HFFc6 (cell line): Measurements from ENCODE around the gene ARHGAP21. TPM values are rescaled to one million over a fixed set of nuclear protein-coding genes. Genes with fewer than 3 reads are reported as not detected.
"Not testable (repeated sequence)": the region's sequence is repeated elsewhere in the genome, so short reads cannot be mapped to it uniquely, and the experiment has no call there.

Source experiments
- DNase-seq: peaks from one replicate; pipeline ENCODE4 v3.0.0-alpha.2; 2018
- H3K27ac Mint-ChIP-seq: 2 replicates; pipeline ENCODE4 v1.8.0; 2020; ENCODE audit warnings: mild to moderate bottlenecking, mixed read lengths
- H3K27me3 Mint-ChIP-seq: 2 replicates; pipeline ENCODE4 v1.8.0; 2021; ENCODE audit warnings: mild to moderate bottlenecking, moderate library complexity, mixed read lengths; ENCODE audit not compliant: insufficient read depth
- H3K36me3 Mint-ChIP-seq: 2 replicates; pipeline ENCODE4 v1.8.0; 2021; ENCODE audit warnings: low read depth, mixed read lengths
- H3K4me1 Mint-ChIP-seq: 2 replicates; pipeline ENCODE4 v1.8.0; 2020; ENCODE audit warnings: low read depth, mixed read lengths
- H3K4me3 Mint-ChIP-seq: 2 replicates; pipeline ENCODE4 v1.8.0; 2020; ENCODE audit warnings: mild to moderate bottlenecking, moderate library complexity, mixed read lengths
- H3K9me3 Mint-ChIP-seq: 2 replicates; pipeline ENCODE4 v1.8.0; 2020; ENCODE audit warnings: mild to moderate bottlenecking, mixed read lengths
- total RNA-seq, 6 experiments: library from RNA; stranded (reverse); fragmentation: NEBNext Ultra II Directional; extraction: Animal tissue kit (Norgen Biotek cat#: 25700); gene quantifications; 2 replicates in 1 of 6; 3 replicates in 5 of 6; pipeline ENCODE4 v1.2.3, GENCODE V29; 2021
- TF ChIP-seq, protein P1 (sequence below): fragments of 200-600 bp; sonication (generic); IDR thresholded peaks from 2 replicates; pipeline ENCODE4 v1.5.0; 2021; ENCODE audit warnings: antibody characterized with exemption, mild to moderate bottlenecking

ARHGAP21 gene
- total RNA-seq, 6 experiments from 2014 or later, result 71.4 to 94.1 (median 82.1) TPM

GRCh38 chr10:24670964-24671670, 52.6 kb downstream of the ARHGAP21 start:
- Mint-ChIP-seq H3K4me3 (no peak overlapping the region), H3K36me3 (peaks cover 15% of the 10 kb centered on the region), H3K27ac (peak overlapping the region; percentile 39; the same call in 1 of the 2 replicates), H3K9me3 (no peaks in the 10 kb centered on the region), H3K27me3 (no peaks in the 10 kb centered on the region), H3K4me1 (peaks cover 35% of the 10 kb centered on the region)
- no peak for DNase-seq
- TF ChIP-seq, protein P1, sequence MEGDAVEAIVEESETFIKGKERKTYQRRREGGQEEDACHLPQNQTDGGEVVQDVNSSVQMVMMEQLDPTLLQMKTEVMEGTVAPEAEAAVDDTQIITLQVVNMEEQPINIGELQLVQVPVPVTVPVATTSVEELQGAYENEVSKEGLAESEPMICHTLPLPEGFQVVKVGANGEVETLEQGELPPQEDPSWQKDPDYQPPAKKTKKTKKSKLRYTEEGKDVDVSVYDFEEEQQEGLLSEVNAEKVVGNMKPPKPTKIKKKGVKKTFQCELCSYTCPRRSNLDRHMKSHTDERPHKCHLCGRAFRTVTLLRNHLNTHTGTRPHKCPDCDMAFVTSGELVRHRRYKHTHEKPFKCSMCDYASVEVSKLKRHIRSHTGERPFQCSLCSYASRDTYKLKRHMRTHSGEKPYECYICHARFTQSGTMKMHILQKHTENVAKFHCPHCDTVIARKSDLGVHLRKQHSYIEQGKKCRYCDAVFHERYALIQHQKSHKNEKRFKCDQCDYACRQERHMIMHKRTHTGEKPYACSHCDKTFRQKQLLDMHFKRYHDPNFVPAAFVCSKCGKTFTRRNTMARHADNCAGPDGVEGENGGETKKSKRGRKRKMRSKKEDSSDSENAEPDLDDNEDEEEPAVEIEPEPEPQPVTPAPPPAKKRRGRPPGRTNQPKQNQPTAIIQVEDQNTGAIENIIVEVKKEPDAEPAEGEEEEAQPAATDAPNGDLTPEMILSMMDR, result no peak

- DNase-seq, result no peak
- Mint-ChIP-seq H3K4me3 (no peak overlapping the region), H3K27me3 (no peaks in the 10 kb centered on the region), H3K4me1 (peaks cover 25% of the 10 kb centered on the region), H3K27ac (no peak overlapping the region), H3K36me3 (peaks cover 20% of the 10 kb centered on the region), H3K9me3 (no peaks in the 10 kb centered on the region)
- TF ChIP-seq, protein P1, result no peak
Observed at GRCh38 chr10:24669285-24669852, 54.3 kb downstream of the ARHGAP21 start.

GRCh38 chr10:24668247-24668646, 55.4 kb downstream of the ARHGAP21 start:
- Mint-ChIP-seq H3K27ac (no peak overlapping the region), H3K36me3 (peaks cover 24% of the 10 kb centered on the region), H3K27me3 (no peaks in the 10 kb centered on the region), H3K4me3 (no peak overlapping the region), H3K4me1 (peaks cover 25% of the 10 kb centered on the region), H3K9me3 (no peaks in the 10 kb centered on the region)
- TF ChIP-seq, protein P1, result no peak
- DNase-seq, result no peak

DNA sequence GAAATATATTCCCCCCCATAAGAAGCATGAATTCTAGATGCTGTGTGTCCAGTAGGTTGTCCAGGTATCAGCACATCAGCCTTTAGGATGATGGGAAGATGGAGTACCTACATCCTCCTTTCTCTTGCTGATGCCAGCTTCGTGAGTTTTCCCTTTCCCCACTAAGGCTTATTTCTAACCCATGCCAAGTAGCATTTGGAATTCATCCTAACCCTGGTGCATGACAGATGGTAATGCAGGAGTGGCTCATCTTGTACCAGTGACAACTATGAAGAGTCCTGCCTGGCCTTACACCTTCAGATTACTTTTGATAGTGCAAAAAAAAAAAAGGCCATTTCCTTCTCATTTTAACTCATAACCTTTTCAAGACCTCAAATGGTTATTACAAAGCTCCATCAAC, 58.7 kb downstream of the ARHGAP21 start:
- TF ChIP-seq, protein P1, result no peak
- H3K4me1 Mint-ChIP-seq, result 0 out of 2 replicates have a peak, but pooled peaks cover under 1% of the 10 kb centered on the region
- H3K27me3 Mint-ChIP-seq, result no peaks in the 10 kb centered on the region
- peaks cover 25% of the 10 kb centered on the region for H3K36me3 Mint-ChIP-seq
- no peak for DNase-seq
- no peaks in the 10 kb centered on the region for H3K9me3 Mint-ChIP-seq
- H3K4me3 Mint-ChIP-seq, result no peak overlapping the region
- H3K27ac Mint-ChIP-seq, result no peak overlapping the region

DNA sequence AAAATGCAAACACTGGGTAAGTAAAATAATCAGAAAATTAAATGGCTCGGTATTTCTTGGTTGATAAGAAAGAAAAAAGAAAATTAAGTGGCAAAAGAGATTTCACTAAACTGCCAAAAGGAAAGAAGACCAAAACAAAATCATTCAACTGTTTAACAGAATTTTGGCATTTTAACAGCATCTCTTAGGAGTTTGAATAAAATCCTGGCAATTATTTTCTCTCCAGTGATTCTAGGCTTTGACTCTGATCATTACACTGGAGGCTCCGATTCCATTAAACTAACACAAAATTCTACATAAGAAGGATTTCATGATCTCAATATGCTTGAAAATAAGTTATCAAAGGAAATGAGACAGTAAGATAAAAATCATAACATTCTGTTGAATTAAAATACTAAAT, 62.3 kb downstream of the ARHGAP21 start:
- H3K27me3 Mint-ChIP-seq, result no peaks in the 10 kb centered on the region
- H3K4me3 Mint-ChIP-seq, result no peak overlapping the region
- peaks cover 9% of the 10 kb centered on the region for H3K9me3 Mint-ChIP-seq
- no peak for DNase-seq
- H3K36me3 Mint-ChIP-seq, result peaks cover 34% of the 10 kb centered on the region
- no peaks in the 10 kb centered on the region for H3K4me1 Mint-ChIP-seq
- TF ChIP-seq, protein P1, result no peak
- H3K27ac Mint-ChIP-seq, result no peak overlapping the region

DNA sequence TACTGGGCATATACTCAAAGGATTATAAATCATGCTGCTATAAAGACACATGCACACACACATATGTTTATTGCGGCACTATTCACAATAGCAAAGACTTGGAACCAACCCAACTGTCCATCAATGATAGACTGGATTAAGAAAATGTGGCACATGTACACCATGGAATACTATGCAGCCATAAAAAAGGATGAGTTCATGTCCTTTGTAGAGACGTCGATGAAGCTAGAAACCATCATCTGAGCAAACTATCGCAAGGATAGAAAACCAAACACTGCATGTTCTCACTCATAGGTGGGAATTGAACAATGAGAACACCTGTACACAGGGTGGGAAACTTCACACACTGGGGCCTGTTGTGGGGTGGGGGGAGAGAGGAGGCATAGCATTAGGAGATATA, 65.4 kb downstream of the ARHGAP21 start:
- H3K27ac Mint-ChIP-seq, H3K27me3 Mint-ChIP-seq, H3K4me3 Mint-ChIP-seq, H3K4me1 Mint-ChIP-seq, DNase-seq: not testable (repeated sequence)
- peaks cover 14% of the 10 kb centered on the region for H3K9me3 Mint-ChIP-seq
- peaks cover 27% of the 10 kb centered on the region for H3K36me3 Mint-ChIP-seq

DNA sequence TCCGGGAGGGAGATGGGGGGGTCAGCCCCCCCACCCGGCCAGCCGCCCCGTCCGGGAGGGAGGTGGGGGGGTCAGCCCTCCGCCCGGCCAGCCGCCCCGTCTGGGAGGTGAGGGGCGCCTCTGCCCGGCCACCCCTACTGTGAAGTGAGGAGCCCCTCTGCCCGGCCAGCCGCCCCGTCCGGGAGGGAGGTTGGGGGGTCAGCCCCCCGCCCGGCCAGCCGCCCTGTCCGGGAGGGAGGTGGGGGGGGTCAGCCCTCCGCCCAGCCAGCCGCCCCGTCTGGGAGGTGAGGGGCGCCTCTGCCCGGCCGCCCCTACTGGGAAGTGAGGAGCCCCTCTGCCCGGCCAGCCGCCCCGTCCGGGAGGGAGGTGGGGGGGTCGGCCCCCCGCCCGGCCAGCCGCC, 67.4 kb downstream of the ARHGAP21 start:
- DNase-seq, H3K27ac Mint-ChIP-seq, H3K27me3 Mint-ChIP-seq, H3K4me3 Mint-ChIP-seq: not testable (repeated sequence)
- Mint-ChIP-seq H3K36me3 (peaks cover 27% of the 10 kb centered on the region), H3K9me3 (peaks cover 14% of the 10 kb centered on the region), H3K4me1 (peaks cover 10% of the 10 kb centered on the region)
